ENCODE data around the gene PDCD7.
A peak's percentile ranks its signal among the peaks of the same experiment; 100 is the strongest.
"Not testable (repeated sequence)": the region's sequence is repeated elsewhere in the genome, so short reads cannot be mapped to it uniquely, and the experiment has no call there.

The PDCD7 gene, protein sequence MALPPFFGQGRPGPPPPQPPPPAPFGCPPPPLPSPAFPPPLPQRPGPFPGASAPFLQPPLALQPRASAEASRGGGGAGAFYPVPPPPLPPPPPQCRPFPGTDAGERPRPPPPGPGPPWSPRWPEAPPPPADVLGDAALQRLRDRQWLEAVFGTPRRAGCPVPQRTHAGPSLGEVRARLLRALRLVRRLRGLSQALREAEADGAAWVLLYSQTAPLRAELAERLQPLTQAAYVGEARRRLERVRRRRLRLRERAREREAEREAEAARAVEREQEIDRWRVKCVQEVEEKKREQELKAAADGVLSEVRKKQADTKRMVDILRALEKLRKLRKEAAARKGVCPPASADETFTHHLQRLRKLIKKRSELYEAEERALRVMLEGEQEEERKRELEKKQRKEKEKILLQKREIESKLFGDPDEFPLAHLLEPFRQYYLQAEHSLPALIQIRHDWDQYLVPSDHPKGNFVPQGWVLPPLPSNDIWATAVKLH

DNA sequence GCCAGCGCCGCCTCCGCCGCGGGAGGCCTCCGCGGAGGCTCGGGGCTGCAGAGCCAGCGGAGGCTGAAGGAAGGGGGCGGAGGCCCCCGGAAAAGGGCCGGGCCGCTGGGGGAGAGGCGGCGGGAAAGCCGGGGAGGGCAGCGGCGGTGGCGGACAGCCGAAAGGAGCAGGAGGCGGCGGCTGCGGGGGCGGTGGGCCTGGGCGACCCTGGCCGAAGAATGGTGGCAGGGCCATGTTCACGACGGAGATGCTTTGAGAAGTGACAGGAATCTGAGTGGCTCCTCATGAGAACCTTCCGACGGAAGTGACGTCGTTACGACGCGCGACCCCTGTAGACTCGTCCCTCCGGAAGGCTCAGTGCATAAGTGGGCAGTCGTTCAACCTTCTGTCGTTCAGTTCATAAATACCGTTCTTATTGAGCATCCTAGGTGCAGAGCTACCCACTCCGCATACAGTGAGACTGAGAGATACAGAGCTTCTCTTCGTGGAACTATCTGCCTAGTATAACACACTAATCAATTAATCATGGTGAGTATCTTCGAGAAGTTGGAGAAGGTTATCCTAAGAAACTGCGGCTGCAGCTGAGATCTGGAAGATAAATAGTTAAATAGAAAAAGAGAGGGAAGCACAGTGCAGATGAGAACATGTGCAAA, at the start of gene PDCD7:
TSS of gene PDCD7 (minus strand) at position 261 of the 653 bp plus-strand sequence. CDS start at position 234, 27 bp downstream.
- peaks cover 5% of the 10 kb centered on the region for H3K4me1 ChIP-seq (ENCODE audit: control insufficient read depth, low read depth, low read length)
- H3K4me3 ChIP-seq (ENCODE audit: low read length): peak within 1 kb of the TSS; percentile 96
- H3K9me3 ChIP-seq (ENCODE audit: control insufficient read depth, low read depth, low read length): peaks cover 7% of the 10 kb centered on the region
- H3K27me3 ChIP-seq (ENCODE audit: control insufficient read depth, insufficient read depth, low read length): no peaks in the 10 kb centered on the region
- peaks cover 12% of the 10 kb centered on the region for H3K36me3 ChIP-seq (ENCODE audit: control insufficient read depth, low read depth, low read length)
- peak within 1 kb of the TSS; percentile 81 for H3K9ac ChIP-seq (ENCODE audit: low read length)
- peak within 1 kb of the TSS; percentile 88 for H3K27ac ChIP-seq (ENCODE audit: low read length)

DNA sequence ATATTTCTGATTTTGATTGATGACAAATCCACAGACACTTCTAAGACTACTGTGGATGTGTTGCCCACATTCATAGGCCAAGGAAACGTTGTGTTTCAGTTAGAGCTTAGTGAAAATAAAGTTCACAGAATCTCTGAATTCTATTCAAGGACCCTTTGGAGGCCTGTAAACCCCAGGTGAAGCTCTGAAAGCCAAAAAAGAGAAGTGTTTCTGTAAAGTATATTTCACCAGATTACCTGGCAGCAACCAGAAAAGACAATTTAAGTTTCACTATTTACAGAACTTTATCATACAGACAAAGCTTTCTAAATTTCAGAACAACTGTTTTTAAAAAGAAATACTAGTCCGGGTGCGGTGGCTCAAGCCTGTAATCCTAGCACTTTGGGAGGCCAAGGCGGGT, 48.9 kb upstream of the PDCD7 start:
- Histone ChIP-seq H3K4me1 (ENCODE audit: control insufficient read depth, low read depth, low read length) (peaks cover 7% of the 10 kb centered on the region), H3K36me3 (ENCODE audit: control insufficient read depth, low read depth, low read length) (peaks cover 23% of the 10 kb centered on the region), H3K27ac (ENCODE audit: low read length) (no peak overlapping the region), H3K4me3 (ENCODE audit: low read length) (no peak overlapping the region), H3K9ac (ENCODE audit: low read length) (no peak overlapping the region), H3K27me3 (ENCODE audit: control insufficient read depth, insufficient read depth, low read length) (no peaks in the 10 kb centered on the region), H3K9me3 (ENCODE audit: control insufficient read depth, low read depth, low read length) (no peaks in the 10 kb centered on the region)

DNA sequence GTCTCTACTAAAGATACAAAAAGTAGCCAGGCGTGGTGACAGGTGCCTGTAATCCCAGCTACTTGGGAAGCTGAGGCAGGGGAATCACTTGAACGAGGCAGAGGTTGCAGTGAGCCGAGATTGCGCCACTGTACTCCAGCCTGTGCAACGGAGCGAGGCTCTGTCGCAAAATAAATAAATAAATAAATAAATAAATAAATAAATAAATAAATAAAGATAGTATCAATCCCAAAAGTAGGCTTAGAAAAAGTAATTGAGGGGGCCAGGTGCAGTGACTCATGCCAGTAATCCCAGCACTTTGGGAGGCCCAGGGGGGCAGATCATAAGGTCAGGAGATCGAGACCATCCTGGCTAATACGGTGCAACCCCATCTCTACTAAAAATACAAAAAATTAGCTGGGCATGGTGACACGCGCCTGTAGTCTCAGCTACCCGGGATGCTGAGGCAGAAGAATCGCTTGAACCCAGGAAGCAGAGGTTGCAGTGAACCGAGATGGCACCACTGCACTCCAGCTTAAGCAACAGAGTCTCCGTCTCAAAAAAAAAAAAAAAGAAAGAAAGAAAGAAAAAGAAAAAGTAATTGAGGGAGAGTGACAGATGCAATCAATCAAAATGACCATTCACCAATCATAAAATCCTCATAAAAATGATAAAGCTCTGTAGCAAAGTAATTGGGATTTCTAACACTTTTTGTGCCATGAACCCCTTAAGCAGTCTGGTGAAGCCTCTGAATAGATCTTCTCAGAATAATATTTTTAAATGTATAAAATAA, 48.2 kb upstream of the PDCD7 start:
- H3K9ac ChIP-seq (ENCODE audit: low read length); H3K27ac ChIP-seq (ENCODE audit: low read length); H3K27me3 ChIP-seq (ENCODE audit: control insufficient read depth, insufficient read depth, low read length); H3K4me1 ChIP-seq (ENCODE audit: control insufficient read depth, low read depth, low read length); H3K9me3 ChIP-seq (ENCODE audit: control insufficient read depth, low read depth, low read length); H3K4me3 ChIP-seq (ENCODE audit: low read length): not testable (repeated sequence)
- H3K36me3 ChIP-seq (ENCODE audit: control insufficient read depth, low read depth, low read length): peaks cover 30% of the 10 kb centered on the region

DNA sequence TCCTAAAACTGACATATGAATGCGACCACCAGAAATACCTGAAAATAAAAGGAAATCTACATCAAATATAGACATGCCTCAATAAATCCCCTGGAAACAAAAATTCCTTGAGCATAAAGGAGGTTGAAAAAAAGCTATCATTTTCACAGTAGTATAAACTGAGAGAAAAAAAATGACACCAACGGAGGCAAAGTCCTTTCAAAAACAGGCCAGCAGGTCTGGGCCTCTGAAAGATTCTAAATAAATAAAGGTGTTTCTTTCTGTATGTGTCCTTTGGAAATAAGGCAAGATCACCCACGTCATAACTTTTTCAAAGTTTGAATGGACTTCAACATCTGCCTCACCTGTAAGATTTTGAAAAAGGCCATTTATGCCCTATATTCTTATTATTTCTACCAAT, 46.6 kb upstream of the PDCD7 start:
- peaks cover 4% of the 10 kb centered on the region for H3K4me1 ChIP-seq (ENCODE audit: control insufficient read depth, low read depth, low read length)
- H3K27me3 ChIP-seq (ENCODE audit: control insufficient read depth, insufficient read depth, low read length): no peaks in the 10 kb centered on the region
- no peak overlapping the region for H3K4me3 ChIP-seq (ENCODE audit: low read length)
- H3K27ac ChIP-seq (ENCODE audit: low read length): no peak overlapping the region
- H3K9me3 ChIP-seq (ENCODE audit: control insufficient read depth, low read depth, low read length): no peaks in the 10 kb centered on the region
- H3K36me3 ChIP-seq (ENCODE audit: control insufficient read depth, low read depth, low read length): peaks cover 37% of the 10 kb centered on the region
- H3K9ac ChIP-seq (ENCODE audit: low read length): no peak overlapping the region

DNA sequence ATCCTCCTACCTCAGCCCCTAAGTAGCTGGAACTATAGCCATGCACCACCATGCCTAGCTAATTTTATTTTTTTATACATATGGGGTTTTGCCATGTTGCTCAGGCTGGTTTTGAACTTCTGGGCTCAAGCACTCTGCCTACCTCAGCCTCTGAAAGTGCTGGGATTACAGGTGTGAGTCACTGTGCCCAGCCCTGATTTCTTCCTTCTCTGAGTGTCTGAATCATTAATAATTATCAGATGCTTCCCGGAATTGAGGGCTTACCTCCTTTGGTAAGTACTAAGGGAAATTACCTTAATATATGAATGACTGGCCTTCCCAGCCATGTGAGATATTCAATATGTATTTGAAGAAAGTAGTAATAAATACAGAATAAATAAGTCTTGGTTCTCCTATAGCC, 44.3 kb upstream of the PDCD7 start:
- Histone ChIP-seq H3K27me3 (ENCODE audit: control insufficient read depth, insufficient read depth, low read length) (no peaks in the 10 kb centered on the region), H3K36me3 (ENCODE audit: control insufficient read depth, low read depth, low read length) (peaks cover 41% of the 10 kb centered on the region), H3K9ac (ENCODE audit: low read length) (no peak overlapping the region), H3K4me3 (ENCODE audit: low read length) (no peak overlapping the region), H3K27ac (ENCODE audit: low read length) (no peak overlapping the region), H3K4me1 (ENCODE audit: control insufficient read depth, low read depth, low read length) (no peaks in the 10 kb centered on the region), H3K9me3 (ENCODE audit: control insufficient read depth, low read depth, low read length) (no peaks in the 10 kb centered on the region)

DNA sequence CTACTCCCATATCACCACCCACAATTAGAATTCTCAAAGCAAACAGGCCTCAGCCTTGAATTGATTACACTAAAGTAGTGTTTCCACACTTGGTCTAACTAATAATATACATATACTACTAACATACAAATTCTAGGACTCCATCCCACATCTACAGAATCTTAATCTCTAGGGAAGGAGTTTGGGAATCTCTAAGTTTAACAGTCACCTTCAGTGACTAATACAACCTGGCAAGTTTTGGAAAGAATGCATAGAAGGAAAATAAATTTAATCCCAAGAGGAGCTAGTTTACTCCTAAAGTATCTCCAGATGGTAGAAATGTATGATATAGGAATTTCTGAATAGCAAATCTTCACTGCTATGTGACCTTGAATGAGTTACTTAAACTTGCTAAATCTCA, 42.4 kb upstream of the PDCD7 start:
- Histone ChIP-seq H3K27ac (ENCODE audit: low read length) (no peak overlapping the region), H3K27me3 (ENCODE audit: control insufficient read depth, insufficient read depth, low read length) (no peaks in the 10 kb centered on the region), H3K9me3 (ENCODE audit: control insufficient read depth, low read depth, low read length) (no peaks in the 10 kb centered on the region), H3K36me3 (ENCODE audit: control insufficient read depth, low read depth, low read length) (peaks cover 39% of the 10 kb centered on the region), H3K4me1 (ENCODE audit: control insufficient read depth, low read depth, low read length) (no peaks in the 10 kb centered on the region), H3K4me3 (ENCODE audit: low read length) (no peak overlapping the region), H3K9ac (ENCODE audit: low read length) (no peak overlapping the region)

DNA sequence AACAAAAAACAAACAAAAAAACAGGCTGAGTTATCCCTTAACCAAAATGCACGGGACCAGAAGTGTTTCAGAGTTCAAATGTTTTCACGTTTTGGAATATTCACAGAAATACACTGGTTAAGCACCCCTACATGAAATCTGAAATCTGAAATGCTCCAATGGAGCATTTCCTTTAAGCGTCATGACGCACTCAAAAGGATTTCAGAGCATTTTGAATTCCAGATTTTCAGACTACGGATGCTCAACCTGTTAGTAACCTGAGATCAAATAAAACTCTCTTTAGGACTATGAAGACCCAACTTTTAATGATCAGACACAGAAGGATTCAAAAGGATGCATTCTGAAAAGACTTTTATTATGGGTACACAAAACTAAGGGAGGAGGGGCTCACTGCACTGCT, 41.9 kb upstream of the PDCD7 start:
- H3K4me3 ChIP-seq (ENCODE audit: low read length): no peak overlapping the region
- no peak overlapping the region for H3K27ac ChIP-seq (ENCODE audit: low read length)
- no peak overlapping the region for H3K9ac ChIP-seq (ENCODE audit: low read length)
- H3K27me3 ChIP-seq (ENCODE audit: control insufficient read depth, insufficient read depth, low read length): no peaks in the 10 kb centered on the region
- no peaks in the 10 kb centered on the region for H3K9me3 ChIP-seq (ENCODE audit: control insufficient read depth, low read depth, low read length)
- H3K4me1 ChIP-seq (ENCODE audit: control insufficient read depth, low read depth, low read length): no peaks in the 10 kb centered on the region
- H3K36me3 ChIP-seq (ENCODE audit: control insufficient read depth, low read depth, low read length): peaks cover 39% of the 10 kb centered on the region

DNA sequence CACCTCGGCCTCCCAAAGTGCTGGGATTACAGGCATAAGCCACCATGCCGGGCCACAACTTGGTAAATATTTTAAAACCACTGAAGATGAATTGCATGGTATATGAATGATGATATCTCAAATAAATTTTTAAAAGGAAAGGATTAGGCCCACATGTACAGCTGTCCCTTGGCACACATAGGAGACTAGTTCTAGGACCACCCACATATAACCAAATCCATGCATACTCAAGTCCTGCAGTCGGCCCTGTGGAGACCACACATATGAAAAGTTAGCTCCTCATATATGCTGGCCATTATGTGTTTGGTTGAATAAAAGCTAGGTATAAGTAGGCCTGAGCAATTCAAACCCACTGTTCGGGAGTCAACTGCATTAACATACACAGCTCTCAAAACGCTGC, 40.9 kb upstream of the PDCD7 start:
- H3K27me3 ChIP-seq (ENCODE audit: control insufficient read depth, insufficient read depth, low read length): no peaks in the 10 kb centered on the region
- no peaks in the 10 kb centered on the region for H3K9me3 ChIP-seq (ENCODE audit: control insufficient read depth, low read depth, low read length)
- H3K36me3 ChIP-seq (ENCODE audit: control insufficient read depth, low read depth, low read length): peaks cover 36% of the 10 kb centered on the region
- H3K9ac ChIP-seq (ENCODE audit: low read length): no peak overlapping the region
- no peak overlapping the region for H3K27ac ChIP-seq (ENCODE audit: low read length)
- H3K4me3 ChIP-seq (ENCODE audit: low read length): no peak overlapping the region
- H3K4me1 ChIP-seq (ENCODE audit: control insufficient read depth, low read depth, low read length): no peaks in the 10 kb centered on the region

DNA sequence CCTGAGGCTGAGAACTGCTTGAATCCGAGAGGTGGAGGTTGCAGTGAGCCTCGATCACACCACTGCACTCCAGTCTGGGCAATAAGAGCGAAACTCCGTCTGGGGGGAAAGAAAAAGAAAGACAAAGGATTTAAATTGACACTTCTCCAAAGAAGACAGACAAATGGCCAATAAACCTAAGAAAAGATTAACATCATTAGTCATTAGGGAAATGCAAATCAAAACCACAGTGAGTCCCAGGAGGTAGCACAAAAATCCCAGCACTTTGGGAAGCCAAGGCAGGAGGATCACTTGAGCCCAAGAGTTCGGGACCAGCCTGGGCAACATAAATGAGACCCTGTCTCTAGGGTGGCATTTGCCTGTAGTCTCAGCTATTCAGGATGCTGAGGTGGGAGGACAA, 38.9 kb upstream of the PDCD7 start:
- Histone ChIP-seq H3K27ac (ENCODE audit: low read length) (no peak overlapping the region), H3K4me1 (ENCODE audit: control insufficient read depth, low read depth, low read length) (no peaks in the 10 kb centered on the region), H3K9me3 (ENCODE audit: control insufficient read depth, low read depth, low read length) (no peaks in the 10 kb centered on the region), H3K27me3 (ENCODE audit: control insufficient read depth, insufficient read depth, low read length) (no peaks in the 10 kb centered on the region), H3K36me3 (ENCODE audit: control insufficient read depth, low read depth, low read length) (peaks cover 18% of the 10 kb centered on the region), H3K4me3 (ENCODE audit: low read length) (no peak overlapping the region), H3K9ac (ENCODE audit: low read length) (no peak overlapping the region)

DNA sequence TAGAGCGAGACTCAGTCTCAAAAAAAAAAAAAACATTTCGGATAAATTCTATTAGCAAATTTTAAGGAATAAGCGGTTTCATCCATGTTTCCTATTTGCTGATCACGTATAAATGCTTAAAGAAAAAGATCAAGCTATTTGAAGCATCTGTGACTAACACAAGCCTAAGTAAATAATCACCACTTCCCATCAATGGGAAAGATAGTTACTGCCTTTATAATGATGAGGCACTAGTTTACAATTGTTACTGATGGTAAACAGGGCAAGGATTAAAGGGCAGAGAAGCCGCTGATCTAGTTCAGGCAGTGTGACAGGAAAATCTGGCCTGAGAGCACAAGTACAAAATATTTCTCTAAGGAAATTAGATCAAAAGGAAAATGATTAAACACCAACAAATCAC, 37.8 kb upstream of the PDCD7 start:
- no peaks in the 10 kb centered on the region for H3K4me1 ChIP-seq (ENCODE audit: control insufficient read depth, low read depth, low read length)
- no peak overlapping the region for H3K9ac ChIP-seq (ENCODE audit: low read length)
- H3K27me3 ChIP-seq (ENCODE audit: control insufficient read depth, insufficient read depth, low read length): no peaks in the 10 kb centered on the region
- H3K36me3 ChIP-seq (ENCODE audit: control insufficient read depth, low read depth, low read length): peaks cover 16% of the 10 kb centered on the region
- no peak overlapping the region for H3K4me3 ChIP-seq (ENCODE audit: low read length)
- no peaks in the 10 kb centered on the region for H3K9me3 ChIP-seq (ENCODE audit: control insufficient read depth, low read depth, low read length)
- H3K27ac ChIP-seq (ENCODE audit: low read length): no peak overlapping the region

DNA sequence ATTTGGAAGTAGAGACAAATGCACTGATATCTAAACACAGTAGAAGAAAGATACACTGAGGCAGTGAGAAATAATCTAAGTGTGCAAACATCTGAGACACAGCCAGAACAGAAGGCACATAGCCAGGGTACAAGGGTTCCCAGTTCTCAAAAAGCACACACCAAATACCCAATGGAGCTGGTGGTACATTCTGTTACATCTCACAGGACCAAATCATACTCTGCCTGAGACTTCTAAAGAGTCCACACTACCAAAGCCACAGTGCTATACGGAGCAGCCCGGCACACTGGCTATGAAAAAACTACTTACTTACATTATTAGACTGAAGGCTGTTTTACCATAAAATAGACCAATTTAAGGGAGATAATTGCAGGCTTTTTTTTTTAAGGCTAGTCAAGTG, 32.3 kb upstream of the PDCD7 start:
- Histone ChIP-seq H3K9me3 (ENCODE audit: control insufficient read depth, low read depth, low read length) (no peaks in the 10 kb centered on the region), H3K9ac (ENCODE audit: low read length) (no peak overlapping the region), H3K36me3 (ENCODE audit: control insufficient read depth, low read depth, low read length) (peaks cover 23% of the 10 kb centered on the region)

More for the DNA sequence above, 32.3 kb upstream of the PDCD7 start:
- Histone ChIP-seq H3K27me3 (ENCODE audit: control insufficient read depth, insufficient read depth, low read length) (no peaks in the 10 kb centered on the region), H3K4me1 (ENCODE audit: control insufficient read depth, low read depth, low read length) (no peaks in the 10 kb centered on the region), H3K27ac (ENCODE audit: low read length) (no peak overlapping the region), H3K4me3 (ENCODE audit: low read length) (no peak overlapping the region)
